Measurements from ENCODE around the gene KRTAP3-3. TPM values are rescaled to one million over a fixed set of nuclear protein-coding genes. Genes with fewer than 3 reads are reported as not detected.

The KRTAP3-3 gene

Small RNA genes lying within 50 kb of the gene (small RNA-seq; reads per million reads assigned to genes)
- not detected for gene KRTAP3-4P

Data from skeletal muscle satellite cell (primary cell).